Activated naive CD8-positive, alpha-beta T cell treated with anti-CD3 and anti-CD28 coated beads, Interleukin-2, amount 10 ng/mL, durations not matched to agents 7 days and 5 days (primary cell): ENCODE measurements around the gene RAB11B. TPM values are rescaled to one million over a fixed set of nuclear protein-coding genes. Genes with fewer than 3 reads are reported as not detected.
"Not testable (repeated sequence)": the region's sequence is repeated elsewhere in the genome, so short reads cannot be mapped to it uniquely, and the experiment has no call there.

Experiments
- ATAC-seq: fragments of 150-1000 bp; cut with Tn5 transposase; one replicate; pipeline ENCODE4 v1.10.0; 2021; ENCODE audit warnings: low read depth, moderate library complexity
- POLR2A ChIA-PET: fragments of 350-600 bp; sonication (Branson Sonifier 250); formaldehyde crosslinking; loops from one replicate; lab custom pipeline; 2021; ENCODE audit warnings: antibody characterized with exemption; lab: Charles Lee
- DNase-seq: peaks from one replicate; pipeline ENCODE4 v3.0.0; 2021
- H3K27ac Mint-ChIP-seq: one replicate; pipeline ENCODE4 v1.8.0; 2022; ENCODE audit warnings: mild to moderate bottlenecking, mixed read lengths
- H3K27me3 Mint-ChIP-seq: one replicate; pipeline ENCODE4 v1.8.0; 2022; ENCODE audit warnings: mild to moderate bottlenecking, moderate library complexity, mixed read lengths
- H3K36me3 Mint-ChIP-seq: one replicate; pipeline ENCODE4 v1.8.0; 2021; ENCODE audit warnings: mild to moderate bottlenecking, mixed read lengths
- H3K4me1 Mint-ChIP-seq: one replicate; pipeline ENCODE4 v1.8.0; 2021; ENCODE audit warnings: mixed read lengths
- H3K4me3 Mint-ChIP-seq: one replicate; pipeline ENCODE4 v1.8.0; 2022; ENCODE audit warnings: mild to moderate bottlenecking, moderate library complexity, mixed read lengths
- H3K9me3 Mint-ChIP-seq: one replicate; pipeline ENCODE4 v1.8.0; 2021; ENCODE audit warnings: mixed read lengths
- total RNA-seq, 2 experiments: library from RNA; stranded (reverse); gene quantifications; one replicate each; pipeline ENCODE4 v1.2.3, GENCODE V29; 2021

RAB11B gene
- total RNA-seq, 2 experiments from 2014 or later = 98.8 to 103 TPM

DNA sequence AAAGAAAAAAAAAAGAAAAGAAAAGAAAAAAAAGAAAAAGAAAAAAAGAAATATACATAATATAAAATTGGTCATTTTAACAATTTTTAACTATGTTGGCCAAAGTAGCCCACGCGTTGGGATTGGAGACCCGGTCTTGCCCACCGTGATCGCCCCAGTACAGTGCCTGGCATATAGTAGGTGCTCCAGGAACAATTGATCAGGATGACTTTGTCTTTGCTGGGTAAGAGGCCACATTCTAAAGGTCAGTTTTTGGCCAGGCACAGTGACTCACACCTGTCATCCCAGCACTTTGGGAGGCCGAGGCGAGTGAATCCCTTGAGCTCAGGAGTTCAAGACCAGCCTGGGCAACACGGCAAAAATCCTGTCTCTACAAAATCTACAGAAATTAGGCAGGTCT, 30.0 kb upstream of the RAB11B start:
- no peaks in the 10 kb centered on the region for H3K9me3 Mint-ChIP-seq
- H3K27ac Mint-ChIP-seq = no peak overlapping the region
- H3K4me3 Mint-ChIP-seq = no peak overlapping the region
- ATAC-seq (no peak), DNase-seq (no peak)
- H3K36me3 Mint-ChIP-seq = no peaks in the 10 kb centered on the region
- POLR2A ChIA-PET = interaction anchor here (0.6 kb wide), 1 partner anchor 41 kb away, joined by 9 read pairs; no protein-coding TSS in a partner anchor
- peaks cover 24% of the 10 kb centered on the region for H3K27me3 Mint-ChIP-seq
- peaks cover 17% of the 10 kb centered on the region for H3K4me1 Mint-ChIP-seq

DNA sequence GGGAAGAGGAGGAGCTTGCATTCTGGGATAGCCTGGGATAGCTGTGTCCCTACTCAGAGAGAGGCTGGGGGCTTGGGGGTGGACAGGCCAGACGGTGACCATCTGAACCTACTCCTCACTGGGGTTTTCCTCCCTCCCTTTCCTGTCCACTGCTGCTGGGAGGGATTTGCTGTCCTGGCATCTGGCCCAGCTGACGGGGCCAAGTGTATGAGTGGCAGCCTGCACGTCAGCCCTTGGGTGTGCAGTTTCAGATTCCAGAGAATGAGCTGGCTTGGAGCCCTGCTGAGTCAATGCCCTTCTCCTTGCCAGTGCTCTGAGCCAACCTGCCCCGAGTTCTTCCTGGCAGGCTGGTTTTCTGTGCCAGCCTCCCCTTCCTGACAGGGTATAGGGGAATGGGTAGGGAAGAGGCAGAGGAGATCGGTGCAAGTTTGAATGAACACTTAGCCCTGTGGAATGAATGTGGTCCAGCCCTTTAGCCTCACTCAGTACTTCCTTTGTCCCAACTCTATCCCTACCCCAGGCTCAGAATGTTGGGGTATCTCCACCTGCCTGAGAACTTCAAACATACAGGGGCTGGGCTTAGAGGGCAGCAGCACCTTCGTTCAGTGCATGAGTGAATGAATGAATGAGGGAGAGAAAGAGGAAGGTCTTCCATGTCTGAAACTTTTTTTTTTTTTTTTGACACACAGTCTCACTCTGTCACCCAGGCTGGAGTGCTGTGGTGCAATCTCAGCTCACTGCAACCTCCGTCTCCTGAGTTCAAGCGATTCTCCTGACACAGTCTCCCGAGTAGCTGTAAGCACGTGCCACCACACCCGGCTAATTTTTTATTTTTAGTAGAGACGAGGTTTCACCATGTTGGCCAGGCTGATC, 28.0 kb upstream of the RAB11B start:
- POLR2A ChIA-PET = interaction anchor here (0.5 to 1.2 kb wide), 2 partner anchors 29 to 556 kb away, joined by 3 read pairs; no protein-coding TSS in a partner anchor
- Mint-ChIP-seq H3K36me3 (peaks cover 2% of the 10 kb centered on the region), H3K4me1 (peaks cover 10% of the 10 kb centered on the region), H3K9me3 (no peaks in the 10 kb centered on the region), H3K4me3 (peak overlapping the region; percentile 32), H3K27me3 (peaks cover 32% of the 10 kb centered on the region), H3K27ac (no peak overlapping the region)
- ATAC-seq (no peak), DNase-seq (no peak)

DNA sequence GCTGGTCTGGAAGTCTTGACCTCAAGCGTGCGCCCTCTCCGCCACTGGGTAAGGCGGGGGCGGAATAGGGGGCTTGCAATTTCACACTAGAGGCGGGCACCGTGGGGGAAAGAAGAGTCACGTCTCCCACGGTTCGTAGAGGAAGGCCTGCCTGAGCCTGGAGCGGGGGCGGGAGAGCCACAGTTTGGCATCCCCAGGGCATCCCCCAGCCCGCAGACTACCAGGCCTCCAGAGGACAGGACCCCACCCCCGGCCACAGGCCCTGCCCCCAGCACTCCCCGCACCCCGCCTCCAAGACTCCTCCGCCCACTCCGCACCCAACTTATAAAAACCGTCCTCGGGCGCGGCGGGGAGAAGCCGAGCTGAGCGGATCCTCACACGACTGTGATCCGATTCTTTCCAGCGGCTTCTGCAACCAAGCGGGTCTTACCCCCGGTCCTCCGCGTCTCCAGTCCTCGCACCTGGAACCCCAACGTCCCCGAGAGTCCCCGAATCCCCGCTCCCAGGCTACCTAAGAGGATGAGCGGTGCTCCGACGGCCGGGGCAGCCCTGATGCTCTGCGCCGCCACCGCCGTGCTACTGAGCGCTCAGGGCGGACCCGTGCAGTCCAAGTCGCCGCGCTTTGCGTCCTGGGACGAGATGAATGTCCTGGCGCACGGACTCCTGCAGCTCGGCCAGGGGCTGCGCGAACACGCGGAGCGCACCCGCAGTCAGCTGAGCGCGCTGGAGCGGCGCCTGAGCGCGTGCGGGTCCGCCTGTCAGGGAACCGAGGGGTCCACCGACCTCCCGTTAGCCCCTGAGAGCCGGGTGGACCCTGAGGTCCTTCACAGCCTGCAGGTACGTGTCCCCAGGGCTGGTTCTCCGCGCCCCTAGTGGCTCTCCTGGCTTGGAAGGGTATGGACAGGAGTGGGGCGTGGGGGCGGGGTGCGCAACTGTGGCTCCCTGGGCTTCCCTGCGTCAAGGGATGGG, 26.1 kb upstream of the RAB11B start, which contains the start of gene ANGPTL4:
TSS of gene ANGPTL4 (plus strand) at position 353 of the 969 bp plus-strand sequence. CDS start at position 520, 167 bp downstream.
- POLR2A ChIA-PET = interaction anchor here (0.7 to 1.0 kb wide), 3 partner anchors 30 to 321 kb away, joined by 3 to 4 read pairs (median 3); no protein-coding TSS in a partner anchor

DNA sequence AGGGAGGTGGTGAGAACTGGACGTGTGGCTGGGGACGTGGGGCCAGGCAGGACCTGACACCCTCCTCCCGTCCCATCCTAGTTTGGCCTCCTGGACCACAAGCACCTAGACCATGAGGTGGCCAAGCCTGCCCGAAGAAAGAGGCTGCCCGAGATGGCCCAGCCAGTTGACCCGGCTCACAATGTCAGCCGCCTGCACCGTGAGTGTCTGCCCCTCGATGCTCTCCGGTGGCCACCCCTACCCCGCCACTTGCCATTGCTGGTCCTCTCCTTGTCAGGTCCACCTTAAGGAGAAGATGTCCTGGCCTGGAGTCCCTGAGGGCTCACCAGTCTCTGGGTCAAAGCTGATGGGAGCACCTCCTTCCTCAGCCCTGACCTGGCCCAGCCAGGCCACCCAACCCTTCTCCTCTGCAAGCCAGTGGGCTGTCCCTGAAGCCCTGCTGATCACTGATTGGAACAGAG, 24.0 kb upstream of the RAB11B start:
- no peak for ATAC-seq
- POLR2A ChIA-PET = interaction anchor here (1.0 kb wide), 1 partner anchor 24 kb away, joined by 4 read pairs; the partner anchor contains the start of gene RAB11B
- DNase-seq = no peak
- Mint-ChIP-seq H3K27ac (no peak overlapping the region), H3K9me3 (no peaks in the 10 kb centered on the region), H3K4me3 (no peak overlapping the region), H3K4me1 (peaks cover 13% of the 10 kb centered on the region), H3K27me3 (peaks cover 47% of the 10 kb centered on the region), H3K36me3 (peaks cover 2% of the 10 kb centered on the region)

More for the DNA sequence above, 26.1 kb upstream of the RAB11B start, which contains the start of gene ANGPTL4:
- Mint-ChIP-seq H3K27ac (peak within 1 kb of the TSS; percentile 76), H3K4me3 (peak within 1 kb of the TSS; percentile 87), H3K9me3 (no peaks in the 10 kb centered on the region), H3K36me3 (peaks cover 2% of the 10 kb centered on the region), H3K4me1 (peaks cover 13% of the 10 kb centered on the region), H3K27me3 (peaks cover 47% of the 10 kb centered on the region)
- ATAC-seq (peak; percentile 80), DNase-seq (peak; percentile 71)

DNA sequence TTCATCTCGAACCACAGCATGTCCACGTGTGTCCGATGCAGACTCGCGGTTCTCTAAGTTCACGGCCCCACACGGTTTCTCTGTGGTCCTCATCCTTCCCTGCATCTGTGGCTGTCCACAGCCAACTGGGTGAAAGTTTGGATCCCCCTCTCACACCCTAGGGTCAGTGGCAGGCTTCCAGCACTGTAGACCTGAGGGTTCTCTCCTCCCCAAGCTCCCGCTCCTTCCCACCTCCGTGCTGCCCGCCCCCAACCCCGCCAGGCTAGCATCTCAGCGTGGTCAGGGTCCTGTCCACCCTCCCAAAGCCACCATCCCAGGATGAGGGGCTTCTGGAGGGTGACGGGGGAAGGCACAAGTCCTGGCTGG, 23.2 kb upstream of the RAB11B start:
- H3K36me3 Mint-ChIP-seq = peaks cover 2% of the 10 kb centered on the region
- H3K27me3 Mint-ChIP-seq = peaks cover 43% of the 10 kb centered on the region
- POLR2A ChIA-PET = interaction anchor here (1.0 kb wide), 1 partner anchor 24 kb away, joined by 4 read pairs; the partner anchor contains the start of gene RAB11B
- ATAC-seq (no peak), DNase-seq (no peak)
- no peaks in the 10 kb centered on the region for H3K9me3 Mint-ChIP-seq
- no peak overlapping the region for H3K4me3 Mint-ChIP-seq
- H3K27ac Mint-ChIP-seq = no peak overlapping the region
- H3K4me1 Mint-ChIP-seq = peaks cover 11% of the 10 kb centered on the region

DNA sequence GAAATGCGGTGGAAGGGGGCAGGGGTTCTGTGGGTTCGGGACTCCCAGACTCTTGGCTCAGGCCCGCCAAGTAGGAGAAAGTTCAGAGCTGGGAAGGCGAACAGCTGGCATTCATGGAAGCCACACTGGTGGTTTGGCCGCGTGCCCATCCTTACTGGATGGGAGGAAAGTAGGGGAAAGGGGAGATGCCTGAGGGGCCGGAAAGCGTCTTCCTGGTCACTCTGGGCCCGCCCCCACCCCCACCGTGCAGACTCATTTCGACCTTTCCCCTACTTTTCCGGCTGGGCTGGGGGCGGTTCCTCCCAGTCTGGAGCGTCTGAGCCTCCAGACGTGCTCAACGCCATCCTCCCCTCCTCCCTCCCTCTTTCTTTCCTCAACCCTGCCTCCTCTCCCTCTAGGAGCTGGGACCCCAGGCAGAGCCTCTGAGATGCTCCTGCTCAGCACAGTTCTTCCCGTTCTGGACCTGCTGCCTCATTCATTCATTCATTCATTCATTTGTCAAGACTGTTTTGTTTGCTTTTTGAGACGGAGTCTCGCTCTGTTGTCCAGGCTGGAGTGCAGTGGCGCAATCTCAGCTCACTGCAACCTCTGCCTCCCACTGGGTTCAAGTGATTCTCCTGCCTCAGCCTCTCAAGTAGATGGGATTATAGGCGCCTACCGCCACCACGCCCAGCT, 22.7 kb upstream of the RAB11B start:
- peaks cover 9% of the 10 kb centered on the region for H3K4me1 Mint-ChIP-seq
- no peak overlapping the region for H3K27ac Mint-ChIP-seq
- no peak overlapping the region for H3K4me3 Mint-ChIP-seq
- H3K27me3 Mint-ChIP-seq = peaks cover 41% of the 10 kb centered on the region
- no peak for DNase-seq
- POLR2A ChIA-PET = interaction anchor here (0.7 kb wide), 1 partner anchor 9 kb away, joined by 3 read pairs; no protein-coding TSS in a partner anchor
- peaks cover 2% of the 10 kb centered on the region for H3K36me3 Mint-ChIP-seq
- H3K9me3 Mint-ChIP-seq = no peaks in the 10 kb centered on the region
- no peak for ATAC-seq

DNA sequence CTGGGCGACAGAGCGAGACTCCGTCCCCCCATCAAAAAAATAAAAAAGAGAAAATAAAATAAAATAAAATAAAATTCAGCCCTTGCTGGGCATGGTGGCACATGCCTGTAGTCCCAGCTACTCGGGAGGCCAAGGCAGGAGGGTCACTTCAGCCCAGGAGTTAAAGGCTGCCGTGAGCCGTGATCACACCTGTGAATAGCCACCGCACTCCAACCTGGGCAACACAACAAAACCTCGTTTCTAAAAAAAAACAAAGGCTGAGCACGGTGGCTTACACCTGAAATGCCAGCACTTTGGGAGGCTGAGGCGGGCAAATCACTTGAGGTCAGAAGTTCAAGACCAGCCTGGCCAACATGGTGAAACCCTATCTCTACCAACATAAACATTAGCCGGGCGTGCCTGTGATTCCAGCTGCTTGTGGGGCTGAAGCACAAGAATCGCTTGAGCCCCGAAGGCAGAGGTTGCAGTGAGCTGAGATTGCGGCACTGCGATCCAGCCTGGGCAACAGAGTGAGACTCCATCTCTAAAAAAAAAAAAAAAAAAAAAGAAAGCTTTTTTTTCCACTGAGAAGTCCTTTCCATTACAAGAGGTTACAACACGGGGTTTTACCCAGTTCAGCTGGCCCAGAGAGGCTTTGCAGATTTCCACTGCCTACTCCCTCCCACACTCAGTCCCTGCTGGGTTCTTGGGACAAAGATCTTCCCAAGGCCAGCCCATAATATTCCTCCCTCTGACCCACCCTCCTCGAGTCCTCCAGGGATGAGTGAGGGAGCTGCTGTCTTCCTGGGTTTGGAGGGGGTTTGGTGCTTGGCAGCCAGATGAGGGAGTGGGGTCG, 19.8 kb upstream of the RAB11B start:
- no peaks in the 10 kb centered on the region for H3K9me3 Mint-ChIP-seq
- POLR2A ChIA-PET = interaction anchor here (1.2 kb wide), 1 partner anchor 13 kb away, joined by 3 read pairs; no protein-coding TSS in a partner anchor

DNA sequence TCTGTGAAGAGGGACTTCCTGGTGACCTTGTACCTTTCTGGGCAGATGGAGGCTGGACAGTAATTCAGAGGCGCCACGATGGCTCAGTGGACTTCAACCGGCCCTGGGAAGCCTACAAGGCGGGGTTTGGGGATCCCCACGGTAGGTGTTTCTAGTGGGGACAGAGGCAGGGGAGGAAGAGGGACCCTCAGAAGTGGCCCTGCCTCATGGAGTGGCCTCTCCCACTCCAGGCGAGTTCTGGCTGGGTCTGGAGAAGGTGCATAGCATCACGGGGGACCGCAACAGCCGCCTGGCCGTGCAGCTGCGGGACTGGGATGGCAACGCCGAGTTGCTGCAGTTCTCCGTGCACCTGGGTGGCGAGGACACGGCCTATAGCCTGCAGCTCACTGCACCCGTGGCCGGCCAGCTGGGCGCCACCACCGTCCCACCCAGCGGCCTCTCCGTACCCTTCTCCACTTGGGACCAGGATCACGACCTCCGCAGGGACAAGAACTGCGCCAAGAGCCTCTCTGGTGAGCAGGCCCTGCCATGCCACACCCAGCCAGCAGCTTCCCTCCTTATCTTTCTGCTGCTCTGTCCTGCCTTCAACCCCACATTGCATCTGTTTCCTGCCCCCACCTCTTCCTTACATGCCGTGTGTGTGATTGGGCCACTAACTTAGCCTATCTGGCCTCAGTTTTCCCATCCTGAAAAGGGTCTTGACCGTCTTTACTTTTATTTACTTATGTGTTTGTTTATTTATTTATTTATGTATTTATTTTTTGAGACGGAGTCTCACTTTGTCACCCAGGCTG, 19.0 kb upstream of the RAB11B start:
- POLR2A ChIA-PET = no interaction called here
- H3K9me3 Mint-ChIP-seq = no peaks in the 10 kb centered on the region
- peaks cover 3% of the 10 kb centered on the region for H3K4me1 Mint-ChIP-seq
- ATAC-seq (no peak), DNase-seq (no peak)
- no peak overlapping the region for H3K4me3 Mint-ChIP-seq
- no peak overlapping the region for H3K27ac Mint-ChIP-seq
- peaks cover 21% of the 10 kb centered on the region for H3K27me3 Mint-ChIP-seq
- H3K36me3 Mint-ChIP-seq = peaks cover 2% of the 10 kb centered on the region

More for the DNA sequence above, 19.8 kb upstream of the RAB11B start:
- no peak for DNase-seq
- Mint-ChIP-seq H3K36me3 (peaks cover 2% of the 10 kb centered on the region), H3K27ac (no peak overlapping the region), H3K4me3 (no peak overlapping the region), H3K4me1 (peaks cover 3% of the 10 kb centered on the region), H3K27me3 (peaks cover 26% of the 10 kb centered on the region)
- no peak for ATAC-seq

DNA sequence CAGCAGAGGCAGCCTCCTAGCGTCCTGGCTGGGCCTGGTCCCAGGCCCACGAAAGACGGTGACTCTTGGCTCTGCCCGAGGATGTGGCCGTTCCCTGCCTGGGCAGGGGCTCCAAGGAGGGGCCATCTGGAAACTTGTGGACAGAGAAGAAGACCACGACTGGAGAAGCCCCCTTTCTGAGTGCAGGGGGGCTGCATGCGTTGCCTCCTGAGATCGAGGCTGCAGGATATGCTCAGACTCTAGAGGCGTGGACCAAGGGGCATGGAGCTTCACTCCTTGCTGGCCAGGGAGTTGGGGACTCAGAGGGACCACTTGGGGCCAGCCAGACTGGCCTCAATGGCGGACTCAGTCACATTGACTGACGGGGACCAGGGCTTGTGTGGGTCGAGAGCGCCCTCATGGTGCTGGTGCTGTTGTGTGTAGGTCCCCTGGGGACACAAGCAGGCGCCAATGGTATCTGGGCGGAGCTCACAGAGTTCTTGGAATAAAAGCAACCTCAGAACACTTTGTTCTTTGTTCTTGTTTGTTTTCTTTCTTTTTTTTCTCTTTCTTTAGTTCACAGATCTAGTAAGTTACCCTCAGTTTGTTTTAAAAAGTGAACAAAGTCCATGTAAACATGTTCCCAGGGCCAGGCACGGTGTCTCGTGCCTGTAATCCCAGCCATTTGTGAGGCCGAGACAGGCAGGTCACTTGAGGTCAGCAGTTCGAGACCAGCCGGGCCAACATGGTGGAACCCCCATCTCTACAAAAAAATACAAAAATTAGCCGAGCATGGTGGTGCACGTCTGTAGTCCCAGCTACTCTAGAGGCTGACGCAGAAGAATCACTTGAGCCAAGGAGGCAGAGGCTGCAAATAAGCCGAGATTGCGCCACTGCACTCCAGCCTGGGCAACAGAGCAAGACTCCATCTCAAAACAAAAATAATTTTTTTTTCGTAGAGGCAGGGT, 16.0 kb upstream of the RAB11B start:
- Mint-ChIP-seq H3K4me1 (peaks cover 12% of the 10 kb centered on the region), H3K36me3 (no peaks in the 10 kb centered on the region), H3K9me3 (no peaks in the 10 kb centered on the region), H3K27me3 (peaks cover 2% of the 10 kb centered on the region), H3K27ac (no peak overlapping the region), H3K4me3 (no peak overlapping the region)
- DNase-seq (no peak), ATAC-seq (no peak)
- POLR2A ChIA-PET = no interaction called here

DNA sequence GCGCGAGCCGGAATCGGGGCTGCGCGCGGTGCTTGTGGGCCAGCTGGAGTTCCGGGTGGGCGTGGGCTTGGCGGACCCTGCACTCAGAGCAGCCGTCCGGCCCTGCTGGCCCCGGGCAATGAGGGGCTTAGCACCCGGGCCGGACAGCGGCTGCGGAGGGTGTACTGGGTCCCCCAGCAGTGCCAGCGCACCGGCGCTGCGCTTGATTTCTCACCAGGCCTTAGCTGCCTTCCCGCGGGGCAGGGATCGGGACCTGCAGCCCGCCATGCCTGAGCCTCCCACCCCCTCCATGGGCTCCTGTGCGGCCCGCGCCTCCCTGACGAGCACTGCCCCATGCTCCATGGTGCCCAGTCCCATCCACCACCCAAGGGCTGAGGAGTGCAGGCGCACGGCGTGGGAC, 14.4 kb upstream of the RAB11B start:
- POLR2A ChIA-PET = interaction anchor here (1.2 kb wide), 1 partner anchor 8 kb away, joined by 3 read pairs; no protein-coding TSS in a partner anchor
- not testable (repeated sequence) for DNase-seq, ATAC-seq, H3K36me3 Mint-ChIP-seq, H3K27me3 Mint-ChIP-seq, H3K9me3 Mint-ChIP-seq, H3K27ac Mint-ChIP-seq, H3K4me3 Mint-ChIP-seq
- H3K4me1 Mint-ChIP-seq = peaks cover 12% of the 10 kb centered on the region
